ENCODE results near the gene PEG3.

GRCh38 chr19:56880592-56881190 is 40.2 kb upstream of the PEG3 start:
- TF ChIP-seq CTCF (conservative IDR thresholded peaks at IDR 0.05 in 1 of 2, IDR thresholded peaks at IDR 0.05 in 1 of 2; ENCODE audit: low read depth in 1 of 2, low read length in 2 of 2) (no peak), EZH2 (IDR thresholded peaks at IDR 0.05; ENCODE audit: low read length, missing control alignments) (no peak)
